A673 (cell line): Measurements from ENCODE around the gene BCL3. TPM values are rescaled to one million over a fixed set of nuclear protein-coding genes. Genes with fewer than 3 reads are reported as not detected.

ENCODE experiments used
- BruUV-seq: library from RNA; stranded (reverse); fragments of 400-500 nt; replicated peaks from 2 replicates; lab custom pipeline; 2021; lab: Mats Ljungman, UMichigan
- CTCF ChIA-PET: fragments of 300-600 bp; sonication (Branson Sonifier 250); formaldehyde crosslinking; loops from one replicate; lab custom pipeline; 2022; ENCODE audit warnings: antibody characterized with exemption; lab: Charles Lee
- POLR2A ChIA-PET: fragments of 300-600 bp; sonication (Branson Sonifier 250); formaldehyde crosslinking; loops from one replicate; lab custom pipeline; 2022; ENCODE audit warnings: antibody characterized with exemption; ENCODE audit not compliant: low non-redundant PET; lab: Charles Lee
- DNase-seq: peaks from one replicate; pipeline ENCODE4 v3.0.0-alpha.2; 2015; ENCODE audit warnings: low spot score
- H3K27ac ChIP-seq: fragments of 200-600 bp; sonication (generic); 2 replicates; pipeline ENCODE4 v1.5.1; 2016; ENCODE audit warnings: mixed run types, low read depth, mild to moderate bottlenecking, mixed read lengths, antibody characterized with exemption, low read length; ENCODE audit not compliant: poor library complexity, severe bottlenecking
- H3K27me3 ChIP-seq: fragments of 200-600 bp; sonication (generic); replicated peaks from 2 replicates; pipeline ENCODE4 v1.6.1; 2017; ENCODE audit warnings: mixed run types, low read depth, mild to moderate bottlenecking, mixed read lengths, antibody characterized with exemption, low read length; ENCODE audit not compliant: insufficient read depth, poor library complexity
- H3K36me3 ChIP-seq: fragments of 200-600 bp; sonication (generic); 2 replicates; pipeline ENCODE4 v1.6.1; 2016; ENCODE audit warnings: mixed run types, mild to moderate bottlenecking, mixed read lengths, antibody characterized with exemption, low read length; ENCODE audit not compliant: insufficient read depth, poor library complexity, severe bottlenecking
- H3K4me1 ChIP-seq: fragments of 200-600 bp; sonication (generic); 2 replicates; pipeline ENCODE4 v1.6.1; 2017; ENCODE audit warnings: mixed run types, mild to moderate bottlenecking, mixed read lengths, antibody characterized with exemption, low read length; ENCODE audit not compliant: insufficient read depth, poor library complexity, severe bottlenecking
- H3K4me3 ChIP-seq: fragments of 200-600 bp; sonication (generic); 2 replicates; pipeline ENCODE4 v1.5.1; 2016; ENCODE audit warnings: low read depth, mixed run types, mild to moderate bottlenecking, mixed read lengths, low read length; ENCODE audit not compliant: poor library complexity, severe bottlenecking
- H3K9me3 ChIP-seq: fragments of 200-600 bp; sonication (generic); 2 replicates; pipeline ENCODE4 v1.6.1; 2016; ENCODE audit warnings: mixed run types, low read depth, mild to moderate bottlenecking, mixed read lengths, antibody characterized with exemption, low read length; ENCODE audit not compliant: poor library complexity, severe bottlenecking
- EZH2 ChIP-seq: fragments of 200-600 bp; sonication (generic); IDR thresholded peaks from 2 replicates; pipeline ENCODE4 v1.6.1; 2017; ENCODE audit warnings: borderline replicate concordance, low read depth, mild to moderate bottlenecking, mixed read lengths, antibody characterized with exemption, low read length; ENCODE audit not compliant: poor library complexity, severe bottlenecking
- intact Hi-C: fragments of 100-400 bp; cut with micrococcal nuclease; formaldehyde crosslinking; loops from one replicate; pipeline ENCODE4 v1.10.0; 2022; ENCODE audit not compliant: unreplicated experiment
- total RNA-seq: library from RNA; stranded (reverse); gene quantifications from 2 replicates; pipeline ENCODE4 v1.2.3, GENCODE V29; 2021
- TF ChIP-seq, protein P1 (sequence below): fragments of 300-800, 200-600 bp; sonication (generic); conservative IDR thresholded peaks from 2 replicates; pipeline ENCODE4 v1.5.1; 2017; ENCODE audit warnings: low read depth, mild to moderate bottlenecking, antibody characterized with exemption, low read length, moderate library complexity, mixed read lengths

The BCL3 gene
- total RNA-seq, 1 experiment from 2014 or later: 6.6 TPM

DNA sequence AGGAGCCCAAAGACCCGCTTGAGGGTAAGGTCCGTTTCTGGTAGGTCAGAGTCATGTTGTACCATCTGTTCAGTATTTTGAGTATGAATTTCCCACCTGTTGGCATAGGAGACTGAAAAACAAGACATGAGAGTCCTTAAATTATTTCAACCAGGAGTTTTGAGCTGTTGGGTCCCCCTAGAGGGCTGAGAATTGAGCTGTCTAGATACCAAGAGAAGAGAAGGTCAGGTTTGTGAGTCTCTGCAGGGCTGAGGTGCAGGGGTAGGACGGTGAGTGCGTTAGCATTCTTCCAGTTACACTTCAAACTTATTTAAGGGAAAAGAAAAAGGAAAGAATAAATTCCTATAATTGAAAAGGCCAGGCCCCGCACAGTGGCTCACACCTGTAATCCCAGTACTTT lies 34.2 kb downstream of the BCL3 start:
- H3K9me3 ChIP-seq: no peaks in the 10 kb centered on the region
- no peaks in the 10 kb centered on the region for H3K4me1 ChIP-seq
- H3K27me3 ChIP-seq: no peaks in the 10 kb centered on the region
- intact Hi-C loops: loop anchor here (5.0 kb wide), 1 partner anchor 170 kb away; no protein-coding TSS in a partner anchor
- no peaks in the 10 kb centered on the region for H3K36me3 ChIP-seq
- BruUV-seq: no TSS peak
- ChIA-PET CTCF (interaction anchor here (0.5 to 1.0 kb wide), 5 partner anchors 9 to 1034 kb away, joined by 3 to 8 read pairs (median 4); no protein-coding TSS in a partner anchor), POLR2A (no interaction called here)
- no peak for TF ChIP-seq EZH2
- TF ChIP-seq, protein P1, sequence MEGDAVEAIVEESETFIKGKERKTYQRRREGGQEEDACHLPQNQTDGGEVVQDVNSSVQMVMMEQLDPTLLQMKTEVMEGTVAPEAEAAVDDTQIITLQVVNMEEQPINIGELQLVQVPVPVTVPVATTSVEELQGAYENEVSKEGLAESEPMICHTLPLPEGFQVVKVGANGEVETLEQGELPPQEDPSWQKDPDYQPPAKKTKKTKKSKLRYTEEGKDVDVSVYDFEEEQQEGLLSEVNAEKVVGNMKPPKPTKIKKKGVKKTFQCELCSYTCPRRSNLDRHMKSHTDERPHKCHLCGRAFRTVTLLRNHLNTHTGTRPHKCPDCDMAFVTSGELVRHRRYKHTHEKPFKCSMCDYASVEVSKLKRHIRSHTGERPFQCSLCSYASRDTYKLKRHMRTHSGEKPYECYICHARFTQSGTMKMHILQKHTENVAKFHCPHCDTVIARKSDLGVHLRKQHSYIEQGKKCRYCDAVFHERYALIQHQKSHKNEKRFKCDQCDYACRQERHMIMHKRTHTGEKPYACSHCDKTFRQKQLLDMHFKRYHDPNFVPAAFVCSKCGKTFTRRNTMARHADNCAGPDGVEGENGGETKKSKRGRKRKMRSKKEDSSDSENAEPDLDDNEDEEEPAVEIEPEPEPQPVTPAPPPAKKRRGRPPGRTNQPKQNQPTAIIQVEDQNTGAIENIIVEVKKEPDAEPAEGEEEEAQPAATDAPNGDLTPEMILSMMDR: no peak; the same call in 1 of the 2 replicates
- no peak for DNase-seq
- H3K4me3 ChIP-seq: no peak overlapping the region
- H3K27ac ChIP-seq: no peak overlapping the region

DNA sequence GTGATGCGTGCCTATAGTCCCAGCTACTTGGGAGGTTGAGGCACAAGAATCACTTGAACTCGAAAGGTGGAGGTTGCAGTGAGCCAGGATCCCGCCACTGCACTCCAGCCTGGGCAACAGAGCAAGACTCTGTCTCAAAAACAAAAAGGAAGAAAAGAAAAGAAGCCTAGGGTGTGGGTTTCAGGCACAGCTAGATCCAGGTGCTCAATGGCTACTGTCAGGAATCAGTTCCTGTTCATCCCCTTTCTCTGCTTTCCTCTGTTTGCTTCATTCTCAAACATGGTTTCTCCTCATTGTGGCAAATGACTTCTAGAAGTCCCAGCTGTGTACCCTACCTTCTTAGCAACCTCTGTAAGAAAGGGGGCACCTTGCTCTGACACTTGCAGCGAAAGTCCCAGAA lies 35.0 kb downstream of the BCL3 start:
- TF ChIP-seq, protein P1: no peak
- TF ChIP-seq EZH2: no peak
- no peaks in the 10 kb centered on the region for H3K36me3 ChIP-seq
- H3K4me1 ChIP-seq: no peaks in the 10 kb centered on the region
- intact Hi-C loops: loop anchor here (5.0 kb wide), 1 partner anchor 169 kb away; no protein-coding TSS in a partner anchor
- POLR2A ChIA-PET: no interaction called here
- BruUV-seq: no TSS peak
- no peaks in the 10 kb centered on the region for H3K9me3 ChIP-seq
- H3K4me3 ChIP-seq: no peak overlapping the region
- no peaks in the 10 kb centered on the region for H3K27me3 ChIP-seq
- CTCF ChIA-PET: interaction anchor here (0.6 to 1.5 kb wide), 4 partner anchors 8 to 1033 kb away, joined by 3 to 8 read pairs (median 7); no protein-coding TSS in a partner anchor
- no peak for DNase-seq
- no peak overlapping the region for H3K27ac ChIP-seq

DNA sequence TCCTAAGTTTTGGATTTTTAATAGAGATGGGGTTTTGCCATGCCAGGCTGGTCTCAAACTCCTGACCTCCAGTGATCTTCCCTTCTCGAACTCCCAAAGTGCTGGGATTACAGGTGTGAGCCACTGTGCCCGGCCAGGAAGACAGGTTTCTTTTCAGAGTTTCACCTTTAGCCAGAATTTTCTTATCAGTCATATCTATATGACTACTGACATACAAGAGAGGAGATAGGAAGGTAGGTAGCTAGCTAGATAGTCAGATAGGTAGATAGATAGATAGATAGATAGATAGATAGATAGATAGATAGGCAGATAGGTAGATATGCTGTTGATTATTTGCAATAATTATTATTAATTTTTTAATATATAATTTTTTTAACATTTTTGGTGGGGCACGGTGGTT lies 36.8 kb downstream of the BCL3 start:
- Histone ChIP-seq H3K4me1 (no peaks in the 10 kb centered on the region), H3K27ac (no peak overlapping the region), H3K36me3 (no peaks in the 10 kb centered on the region), H3K27me3 (no peaks in the 10 kb centered on the region), H3K9me3 (no peaks in the 10 kb centered on the region), H3K4me3 (no peak overlapping the region)
- DNase-seq: no peak
- TF ChIP-seq, protein P1: no peak
- no peak for TF ChIP-seq EZH2
- ChIA-PET POLR2A (no interaction called here), CTCF (interaction anchor here (0.8 to 1.5 kb wide), 2 partner anchors 14 to 59 kb away, joined by 6 to 8 read pairs; no protein-coding TSS in a partner anchor)
- BruUV-seq: no TSS peak
- intact Hi-C loops: no loop called here
